OCI-LY3 (cell line): ENCODE results near the gene SELENOI.

Experiments used
- EZH2phosphoT487 ChIP-seq: fragments of 200-600 bp; shearing (Covaris generic); IDR thresholded peaks from 2 replicates; pipeline ENCODE4 v1.6.1; 2018; ENCODE audit warnings: antibody characterized with exemption, mixed run types, low read depth
- TF ChIP-seq, protein P1 (sequence below): fragments of 200-600, 300-600 bp; sonication (generic); IDR thresholded peaks from 2 replicates; pipeline ENCODE4 v1.5.1; 2014; ENCODE audit warnings: antibody characterized with exemption, low read length, low read depth

DNA sequence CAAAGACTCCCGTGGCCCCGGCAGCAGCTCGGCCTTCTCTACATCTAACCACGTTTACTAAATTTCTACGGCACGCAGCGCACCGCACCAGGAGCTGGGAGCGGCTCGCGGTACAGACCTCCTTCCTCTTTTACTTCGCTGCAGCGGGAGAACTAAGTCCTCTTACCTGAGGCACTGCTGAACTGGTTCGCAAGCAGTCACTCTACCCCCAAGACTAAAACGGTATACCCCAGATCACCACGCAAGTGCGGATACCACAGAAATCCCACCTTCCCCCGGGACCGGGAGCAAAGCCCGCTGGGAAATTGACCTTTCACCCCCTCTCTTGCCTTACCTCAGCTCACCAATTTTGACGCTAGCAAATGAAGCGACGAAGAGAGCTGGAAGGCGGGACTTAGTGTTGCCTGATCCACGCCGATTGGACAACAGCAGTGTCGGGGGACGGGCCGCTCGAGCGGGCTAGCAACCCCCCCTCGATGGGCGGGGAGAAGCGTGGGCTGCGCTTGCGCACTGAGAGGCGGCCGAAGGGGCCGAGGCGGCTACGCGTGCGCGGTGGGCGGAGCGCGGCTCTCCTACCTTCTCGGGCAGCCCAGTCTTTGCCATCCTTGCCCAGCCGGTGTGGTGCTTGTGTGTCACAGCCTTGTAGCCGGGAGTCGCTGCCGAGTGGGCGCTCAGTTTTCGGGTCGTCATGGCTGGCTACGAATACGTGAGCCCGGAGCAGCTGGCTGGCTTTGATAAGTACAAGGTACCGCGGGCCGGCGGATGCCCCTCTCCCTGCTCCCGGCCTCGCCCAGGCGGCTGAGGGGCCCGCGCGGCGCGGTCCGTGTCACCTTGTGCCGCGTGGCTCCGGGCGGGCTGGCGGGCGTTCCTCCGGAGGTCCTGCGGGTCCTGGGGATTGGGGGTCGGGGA is at the start of gene SELENOI:
- TF ChIP-seq, protein P1, sequence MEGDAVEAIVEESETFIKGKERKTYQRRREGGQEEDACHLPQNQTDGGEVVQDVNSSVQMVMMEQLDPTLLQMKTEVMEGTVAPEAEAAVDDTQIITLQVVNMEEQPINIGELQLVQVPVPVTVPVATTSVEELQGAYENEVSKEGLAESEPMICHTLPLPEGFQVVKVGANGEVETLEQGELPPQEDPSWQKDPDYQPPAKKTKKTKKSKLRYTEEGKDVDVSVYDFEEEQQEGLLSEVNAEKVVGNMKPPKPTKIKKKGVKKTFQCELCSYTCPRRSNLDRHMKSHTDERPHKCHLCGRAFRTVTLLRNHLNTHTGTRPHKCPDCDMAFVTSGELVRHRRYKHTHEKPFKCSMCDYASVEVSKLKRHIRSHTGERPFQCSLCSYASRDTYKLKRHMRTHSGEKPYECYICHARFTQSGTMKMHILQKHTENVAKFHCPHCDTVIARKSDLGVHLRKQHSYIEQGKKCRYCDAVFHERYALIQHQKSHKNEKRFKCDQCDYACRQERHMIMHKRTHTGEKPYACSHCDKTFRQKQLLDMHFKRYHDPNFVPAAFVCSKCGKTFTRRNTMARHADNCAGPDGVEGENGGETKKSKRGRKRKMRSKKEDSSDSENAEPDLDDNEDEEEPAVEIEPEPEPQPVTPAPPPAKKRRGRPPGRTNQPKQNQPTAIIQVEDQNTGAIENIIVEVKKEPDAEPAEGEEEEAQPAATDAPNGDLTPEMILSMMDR = no peak
- TF ChIP-seq EZH2phosphoT487 = no peak
